ENCODE results near the gene PKM. TPM values are rescaled to one million over a fixed set of nuclear protein-coding genes. Genes with fewer than 3 reads are reported as not detected.

Gene PKM
- total RNA-seq, 1 experiment from 2014 or later = 1,809 TPM

DNA sequence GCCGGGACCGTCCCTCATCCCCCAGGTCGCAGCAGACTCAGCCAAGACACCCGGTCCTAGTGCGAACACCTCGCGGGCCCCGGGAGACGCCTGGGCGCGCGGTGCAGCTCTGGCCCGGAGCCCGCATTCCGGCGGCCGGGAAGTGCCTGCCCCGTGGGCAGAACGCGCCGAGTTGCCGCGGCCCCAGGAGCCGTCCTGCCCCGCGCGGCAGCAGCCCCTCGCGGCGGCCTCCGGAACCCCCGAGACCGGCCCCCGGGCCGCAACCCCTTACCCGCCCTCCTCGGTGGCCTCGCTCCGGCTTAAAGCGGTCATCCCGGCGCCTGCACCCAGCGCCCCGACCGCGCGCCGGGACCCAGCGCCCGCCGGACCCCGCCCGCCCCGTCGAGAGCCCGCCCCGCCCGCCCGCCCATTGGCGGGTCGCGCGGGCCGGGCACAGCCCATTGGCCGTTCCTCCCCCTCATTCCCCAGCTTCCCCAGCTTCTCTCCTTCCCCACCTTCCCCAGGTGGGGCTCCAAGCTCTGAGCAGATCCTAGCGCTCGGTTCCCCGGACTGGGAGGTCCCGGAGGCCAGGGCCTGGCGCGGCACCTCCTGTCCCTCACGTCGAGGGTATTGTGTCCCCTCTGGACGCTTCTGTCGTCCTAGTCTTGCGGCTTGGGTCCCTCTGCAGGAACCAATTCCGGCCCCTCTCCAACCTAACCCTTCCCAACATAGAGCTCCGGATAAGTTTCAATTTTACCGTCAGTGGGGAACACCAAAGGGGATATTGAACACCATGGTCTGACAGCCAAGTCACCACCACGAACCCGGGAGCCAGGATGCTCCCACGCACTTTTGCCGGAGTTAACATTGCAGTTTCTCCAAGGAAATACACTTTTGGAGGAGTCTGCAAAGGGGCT is 33.3 kb downstream of the PKM start, which contains the start of gene GRAMD2A:
GRAMD2A (minus strand) TSS at position 328 of the 896 bp plus-strand sequence.
- Histone ChIP-seq H4K20me1 (ENCODE audit: insufficient read depth) (peaks cover 27% of the 10 kb centered on the region), H3K79me2 (ENCODE audit: low read depth) (0 out of 2 replicates have a peak, but pooled peaks cover 1% of the 10 kb centered on the region), H3K4me2 (no peak within 1 kb of the TSS), H3K9me2 (ENCODE audit: insufficient read depth) (no peaks in the 10 kb centered on the region), H3K9me3 (ENCODE audit: insufficient read depth, low read depth) (no peaks in the 10 kb centered on the region), H3F3A (ENCODE audit: insufficient read depth, low read depth) (peaks cover 73% of the 10 kb centered on the region), H3K27me3 (ENCODE audit: insufficient read depth, low read depth) (no peaks in the 10 kb centered on the region), H3K4me3 (no peak within 1 kb of the TSS), H3K27ac (no peak within 1 kb of the TSS), H3K36me3 (ENCODE audit: low read depth) (peaks cover 34% of the 10 kb centered on the region), H3K4me1 (replicated peaks; ENCODE audit: insufficient read depth) (peaks cover 10% of the 10 kb centered on the region), H2AFZ (no peak within 1 kb of the TSS)
- intact Hi-C loops (cut with micrococcal nuclease; ENCODE audit: unreplicated experiment) = loop anchor here (2.0 kb wide), 1 partner anchor 75 kb away; the partner anchor contains the start of gene PARP6
- CTCF ChIA-PET = interaction anchor here (0.6 to 1.4 kb wide), 4 partner anchors 29 to 817 kb away, joined by 3 to 15 read pairs (median 4); no protein-coding TSS in a partner anchor
- BruUV-seq (replicated peaks) = no TSS peak
- POLR2A ChIA-PET (ENCODE audit: unreplicated experiment) = interaction anchor here (0.6 to 1.0 kb wide), 2 partner anchors 29 to 750 kb away, joined by 3 to 6 read pairs; no protein-coding TSS in a partner anchor
- TF ChIP-seq, protein P1, sequence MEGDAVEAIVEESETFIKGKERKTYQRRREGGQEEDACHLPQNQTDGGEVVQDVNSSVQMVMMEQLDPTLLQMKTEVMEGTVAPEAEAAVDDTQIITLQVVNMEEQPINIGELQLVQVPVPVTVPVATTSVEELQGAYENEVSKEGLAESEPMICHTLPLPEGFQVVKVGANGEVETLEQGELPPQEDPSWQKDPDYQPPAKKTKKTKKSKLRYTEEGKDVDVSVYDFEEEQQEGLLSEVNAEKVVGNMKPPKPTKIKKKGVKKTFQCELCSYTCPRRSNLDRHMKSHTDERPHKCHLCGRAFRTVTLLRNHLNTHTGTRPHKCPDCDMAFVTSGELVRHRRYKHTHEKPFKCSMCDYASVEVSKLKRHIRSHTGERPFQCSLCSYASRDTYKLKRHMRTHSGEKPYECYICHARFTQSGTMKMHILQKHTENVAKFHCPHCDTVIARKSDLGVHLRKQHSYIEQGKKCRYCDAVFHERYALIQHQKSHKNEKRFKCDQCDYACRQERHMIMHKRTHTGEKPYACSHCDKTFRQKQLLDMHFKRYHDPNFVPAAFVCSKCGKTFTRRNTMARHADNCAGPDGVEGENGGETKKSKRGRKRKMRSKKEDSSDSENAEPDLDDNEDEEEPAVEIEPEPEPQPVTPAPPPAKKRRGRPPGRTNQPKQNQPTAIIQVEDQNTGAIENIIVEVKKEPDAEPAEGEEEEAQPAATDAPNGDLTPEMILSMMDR (conservative IDR thresholded peaks at IDR 0.05) = no peak
- no peak for TF ChIP-seq EZH2 (IDR thresholded peaks at IDR 0.05; ENCODE audit: low read depth)
- peak in 1 of 2 experiments; percentile 52 for DNase-seq

DNA sequence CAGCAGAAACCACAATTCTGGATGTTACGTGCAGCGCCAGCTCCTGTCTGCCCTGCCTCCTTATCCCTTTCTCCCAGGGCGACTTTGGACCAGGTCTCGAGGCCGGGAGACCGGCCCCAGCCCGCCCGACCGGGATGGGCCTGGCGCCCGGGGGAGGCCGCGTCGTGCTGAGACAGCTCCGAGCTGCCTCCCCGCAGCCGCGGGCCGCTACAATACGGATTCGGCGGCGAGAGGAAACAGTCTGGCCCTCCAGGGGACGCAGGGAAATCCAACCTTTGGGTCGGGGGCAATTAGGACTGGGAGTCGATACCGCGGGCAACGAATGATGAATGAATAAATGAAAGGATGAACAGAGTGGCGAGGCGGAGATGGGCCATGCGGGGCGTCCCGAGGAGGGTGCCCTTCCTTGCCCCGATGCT is 33.9 kb downstream of the PKM start:
- Histone ChIP-seq H4K20me1 (ENCODE audit: insufficient read depth) (peaks cover 20% of the 10 kb centered on the region), H2AFZ (no peak overlapping the region), H3K36me3 (ENCODE audit: low read depth) (peaks cover 28% of the 10 kb centered on the region), H3K79me2 (ENCODE audit: low read depth) (no peaks in the 10 kb centered on the region), H3F3A (ENCODE audit: insufficient read depth, low read depth) (peaks cover 67% of the 10 kb centered on the region), H3K9me3 (ENCODE audit: insufficient read depth, low read depth) (no peaks in the 10 kb centered on the region), H3K9me2 (ENCODE audit: insufficient read depth) (no peaks in the 10 kb centered on the region), H3K27me3 (ENCODE audit: insufficient read depth, low read depth) (no peaks in the 10 kb centered on the region), H3K4me1 (replicated peaks; ENCODE audit: insufficient read depth) (peaks cover 10% of the 10 kb centered on the region), H3K27ac (no peak overlapping the region), H3K4me2 (no peak overlapping the region), H3K4me3 (no peak overlapping the region)
- intact Hi-C loops (cut with micrococcal nuclease; ENCODE audit: unreplicated experiment) = no loop called here
- no peak for TF ChIP-seq EZH2 (IDR thresholded peaks at IDR 0.05; ENCODE audit: low read depth)
- TF ChIP-seq, protein P1 (conservative IDR thresholded peaks at IDR 0.05) = no peak
- ChIA-PET CTCF (no interaction called here), POLR2A (ENCODE audit: unreplicated experiment) (no interaction called here)
- no peak for DNase-seq
- BruUV-seq (replicated peaks) = no TSS peak

DNA sequence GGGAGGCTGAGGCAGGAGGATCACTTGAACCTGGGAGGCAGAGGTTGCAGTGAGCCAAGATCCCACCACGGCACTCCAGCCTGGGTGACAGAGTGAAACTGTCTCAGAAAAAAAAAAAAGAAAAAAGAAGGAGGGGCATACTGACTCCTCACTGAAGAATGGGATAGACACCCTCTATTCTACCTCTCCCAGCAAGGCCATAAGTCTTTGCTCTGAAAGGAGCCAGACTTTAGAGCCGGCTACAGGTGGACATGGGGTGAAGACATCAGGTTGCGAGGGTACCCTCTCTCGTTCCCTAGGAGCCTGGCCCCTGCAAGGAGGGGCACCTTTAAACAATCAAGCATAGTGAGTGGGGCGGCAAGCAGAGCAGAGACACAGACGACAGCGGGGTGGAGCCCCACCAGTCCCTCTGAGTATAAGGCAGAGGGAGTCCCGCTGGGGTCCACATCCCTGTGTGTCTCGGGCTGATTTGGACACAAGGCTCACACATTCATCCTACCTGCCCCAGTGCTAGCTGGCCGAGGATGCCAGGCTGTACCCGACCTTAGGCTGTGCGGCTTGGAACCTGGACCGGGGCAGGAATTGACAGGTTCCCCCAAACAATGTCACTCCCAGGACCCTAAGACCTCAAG is 34.5 kb downstream of the PKM start:
- no peaks in the 10 kb centered on the region for H3K27me3 ChIP-seq (ENCODE audit: insufficient read depth, low read depth)
- H3K79me2 ChIP-seq (ENCODE audit: low read depth) = no peaks in the 10 kb centered on the region
- CTCF ChIA-PET = interaction anchor here (0.6 kb wide), 1 partner anchor 20 kb away, joined by 28 read pairs; no protein-coding TSS in a partner anchor
- H3K4me1 ChIP-seq (replicated peaks; ENCODE audit: insufficient read depth) = peaks cover 10% of the 10 kb centered on the region
- peaks cover 15% of the 10 kb centered on the region for H4K20me1 ChIP-seq (ENCODE audit: insufficient read depth)
- peak overlapping the region; percentile 55; the same call in 1 of the 2 replicates for H3K27ac ChIP-seq
- peaks cover 62% of the 10 kb centered on the region for H3F3A ChIP-seq (ENCODE audit: insufficient read depth, low read depth)
- no peaks in the 10 kb centered on the region for H3K9me3 ChIP-seq (ENCODE audit: insufficient read depth, low read depth)
- H3K9me2 ChIP-seq (ENCODE audit: insufficient read depth) = no peaks in the 10 kb centered on the region
- no peak overlapping the region for H2AFZ ChIP-seq
- H3K36me3 ChIP-seq (ENCODE audit: low read depth) = peaks cover 22% of the 10 kb centered on the region
- BruUV-seq (replicated peaks) = no TSS peak
- DNase-seq = no peak
- no peak overlapping the region for H3K4me2 ChIP-seq
- TF ChIP-seq, protein P1 (conservative IDR thresholded peaks at IDR 0.05) = no peak
- no peak for TF ChIP-seq EZH2 (IDR thresholded peaks at IDR 0.05; ENCODE audit: low read depth)
- H3K4me3 ChIP-seq = no peak overlapping the region
- intact Hi-C loops (cut with micrococcal nuclease; ENCODE audit: unreplicated experiment) = no loop called here
- POLR2A ChIA-PET (ENCODE audit: unreplicated experiment) = interaction anchor here (0.8 kb wide), 1 partner anchor 12 kb away, joined by 6 read pairs; no protein-coding TSS in a partner anchor
